Neural progenitor cell (in vitro differentiated cells): ENCODE results near the gene MRPS27. TPM values are rescaled to one million over a fixed set of nuclear protein-coding genes. Genes with fewer than 3 reads are reported as not detected.

ENCODE experiments used
- DNase-seq: peaks from one replicate; pipeline ENCODE4 v3.0.0-alpha.2; 2016; ENCODE audit warnings: low spot score
- H2AFZ ChIP-seq: fragments of 200-600 bp; sonication (generic); replicated peaks from 2 replicates; pipeline ENCODE4 v1.6.1; 2016; ENCODE audit warnings: antibody characterized with exemption
- H3F3A ChIP-seq: fragments of 200-600 bp; sonication (generic); 2 replicates; pipeline ENCODE4 v1.6.1; 2016; ENCODE audit warnings: antibody characterized with exemption, low read depth
- H3K27ac ChIP-seq: fragments of 200-600 bp; sonication (generic); 2 replicates; pipeline ENCODE4 v1.5.1; 2016; ENCODE audit warnings: mild to moderate bottlenecking
- H3K27me3 ChIP-seq: fragments of 200-600 bp; sonication (generic); 2 replicates; pipeline ENCODE4 v1.6.1; 2016; ENCODE audit warnings: mild to moderate bottlenecking, moderate library complexity
- H3K36me3 ChIP-seq: fragments of 200-600 bp; sonication (generic); 2 replicates; pipeline ENCODE4 v1.5.1; 2016
- H3K4me1 ChIP-seq: fragments of 200-600 bp; sonication (generic); 2 replicates; pipeline ENCODE4 v1.6.1; 2016; ENCODE audit warnings: mixed run types
- H3K4me2 ChIP-seq: fragments of 200-600 bp; sonication (generic); 2 replicates; pipeline ENCODE4 v1.6.1; 2016
- H3K4me3 ChIP-seq: fragments of 200-600 bp; sonication (generic); 2 replicates; pipeline ENCODE4 v1.5.1; 2016
- H3K79me2 ChIP-seq: fragments of 200-600 bp; sonication (generic); 2 replicates; pipeline ENCODE4 v1.6.1; 2016; ENCODE audit warnings: low read depth
- H3K9ac ChIP-seq: fragments of 200-600 bp; sonication (generic); 2 replicates; pipeline ENCODE4 v1.6.1; 2016
- H3K9me3 ChIP-seq: fragments of 200-600 bp; sonication (generic); 2 replicates; pipeline ENCODE4 v1.5.1; 2016; ENCODE audit warnings: low read depth
- H4K20me1 ChIP-seq: fragments of 200-600 bp; sonication (generic); 2 replicates; pipeline ENCODE4 v1.6.1; 2016; ENCODE audit warnings: low read depth
- H3K27ac Mint-ChIP-seq: 3 replicates; pipeline ENCODE4 v1.8.0; 2021; ENCODE audit warnings: mixed read lengths
- H3K27me3 Mint-ChIP-seq: 2 replicates; pipeline ENCODE4 v1.8.0; 2022; ENCODE audit warnings: low read depth, mild to moderate bottlenecking, inconsistent platforms, moderate library complexity, mixed read lengths; ENCODE audit not compliant: insufficient read depth
- H3K36me3 Mint-ChIP-seq: 3 replicates; pipeline ENCODE4 v1.8.0; 2021; ENCODE audit warnings: mixed read lengths
- H3K4me1 Mint-ChIP-seq: 3 replicates; pipeline ENCODE4 v1.8.0; 2021; ENCODE audit warnings: mixed read lengths
- H3K4me3 Mint-ChIP-seq: 3 replicates; pipeline ENCODE4 v1.8.0; 2021; ENCODE audit warnings: mild to moderate bottlenecking, moderate library complexity, mixed read lengths
- H3K9me3 Mint-ChIP-seq: 3 replicates; pipeline ENCODE4 v1.8.0; 2020; ENCODE audit warnings: mixed read lengths
- CTCF ChIP-seq: fragments of 200-600 bp; sonication (generic); IDR thresholded peaks from 2 replicates; pipeline ENCODE4 v1.5.1; 2017; ENCODE audit warnings: antibody characterized with exemption, mild to moderate bottlenecking
- EZH2 ChIP-seq: fragments of 200-600 bp; sonication (generic); IDR thresholded peaks from 2 replicates; pipeline ENCODE4 v1.6.1; 2017; ENCODE audit warnings: antibody characterized with exemption, mild to moderate bottlenecking, moderate library complexity
- EZH2phosphoT487 ChIP-seq: fragments of 200-600 bp; sonication (generic); IDR thresholded peaks from 2 replicates; pipeline ENCODE4 v1.6.1; 2017; ENCODE audit warnings: antibody characterized with exemption
- total RNA-seq: library from RNA; depleted of rRNA; stranded (reverse); fragments of >200 nt; gene quantifications from 2 replicates; pipeline ENCODE4 v1.2.3, GENCODE V29; 2015; ENCODE audit warnings: low replicate concordance

The MRPS27 gene
- total RNA-seq, 1 donor from 2014 or later = 154 TPM

GRCh38 chr5:72213482-72213881, 106.6 kb downstream of the MRPS27 start:
- H3K4me3 Mint-ChIP-seq = no peak overlapping the region
- DNase-seq = no peak
- no peaks in the 10 kb centered on the region for H3K27me3 ChIP-seq
- no peak overlapping the region for H2AFZ ChIP-seq
- H3K9ac ChIP-seq = no peak overlapping the region
- no peak for TF ChIP-seq CTCF
- no peak for TF ChIP-seq EZH2
- no peak for TF ChIP-seq EZH2phosphoT487
- H3K4me2 ChIP-seq = no peak overlapping the region
- peaks cover 19% of the 10 kb centered on the region for H3K36me3 Mint-ChIP-seq
- H3K4me1 Mint-ChIP-seq = peaks cover 22% of the 10 kb centered on the region
- H3K9me3 ChIP-seq = no peaks in the 10 kb centered on the region
- peaks cover 33% of the 10 kb centered on the region for H3K4me1 ChIP-seq
- no peaks in the 10 kb centered on the region for H4K20me1 ChIP-seq
- H3K36me3 ChIP-seq = no peaks in the 10 kb centered on the region
- no peak overlapping the region for H3K4me3 ChIP-seq
- peaks cover 5% of the 10 kb centered on the region for H3K27me3 Mint-ChIP-seq
- H3F3A ChIP-seq = peaks cover 18% of the 10 kb centered on the region
- H3K27ac ChIP-seq = no peak overlapping the region
- H3K9me3 Mint-ChIP-seq = no peaks in the 10 kb centered on the region
- no peaks in the 10 kb centered on the region for H3K79me2 ChIP-seq
- no peak overlapping the region for H3K27ac Mint-ChIP-seq

GRCh38 chr5:72212171-72212570, 107.9 kb downstream of the MRPS27 start:
- H3K36me3 Mint-ChIP-seq = peaks cover 14% of the 10 kb centered on the region
- Histone ChIP-seq H3K27me3 (no peaks in the 10 kb centered on the region), H3K79me2 (no peaks in the 10 kb centered on the region), H3K9me3 (no peaks in the 10 kb centered on the region), H3K9ac (no peak overlapping the region), H3K27ac (no peak overlapping the region), H4K20me1 (no peaks in the 10 kb centered on the region), H2AFZ (no peak overlapping the region), H3F3A (peaks cover 29% of the 10 kb centered on the region), H3K4me2 (no peak overlapping the region), H3K4me3 (no peak overlapping the region), H3K4me1 (peaks cover 46% of the 10 kb centered on the region), H3K36me3 (no peaks in the 10 kb centered on the region)
- H3K9me3 Mint-ChIP-seq = no peaks in the 10 kb centered on the region
- no peak overlapping the region for H3K4me3 Mint-ChIP-seq
- peaks cover 30% of the 10 kb centered on the region for H3K4me1 Mint-ChIP-seq
- no peak for TF ChIP-seq EZH2phosphoT487
- no peak for TF ChIP-seq CTCF
- TF ChIP-seq EZH2 = no peak
- H3K27ac Mint-ChIP-seq = no peak overlapping the region
- no peak for DNase-seq
- H3K27me3 Mint-ChIP-seq = peaks cover 5% of the 10 kb centered on the region

- no peak overlapping the region for H3K4me2 ChIP-seq
- no peaks in the 10 kb centered on the region for H3K9me3 Mint-ChIP-seq
Measured at GRCh38 chr5:72210888-72211678, 109.0 kb downstream of the MRPS27 start.

More at GRCh38 chr5:72210888-72211678, 109.0 kb downstream of the MRPS27 start:
- H3K9ac ChIP-seq = no peak overlapping the region
- H3K4me1 ChIP-seq = peaks cover 38% of the 10 kb centered on the region
- TF ChIP-seq EZH2 (no peak), EZH2phosphoT487 (no peak), CTCF (no peak)
- Mint-ChIP-seq H3K36me3 (peaks cover 20% of the 10 kb centered on the region), H3K4me3 (no peak overlapping the region), H3K27ac (no peak overlapping the region), H3K4me1 (peaks cover 36% of the 10 kb centered on the region), H3K27me3 (peaks cover 5% of the 10 kb centered on the region)
- DNase-seq = no peak
- H2AFZ ChIP-seq = no peak overlapping the region
- H3K9me3 ChIP-seq = no peaks in the 10 kb centered on the region
- H3K4me3 ChIP-seq = no peak overlapping the region
- no peaks in the 10 kb centered on the region for H4K20me1 ChIP-seq
- no peak overlapping the region for H3K27ac ChIP-seq
- peaks cover 32% of the 10 kb centered on the region for H3F3A ChIP-seq
- H3K79me2 ChIP-seq = no peaks in the 10 kb centered on the region
- H3K27me3 ChIP-seq = no peaks in the 10 kb centered on the region
- H3K36me3 ChIP-seq = no peaks in the 10 kb centered on the region
